Stimulated activated effector memory CD8-positive, alpha-beta T cell treated with anti-CD3 and anti-CD28 coated beads, Interleukin-12 subunit alpha, Interleukin-12 subunit beta, amount 100 ng/mL, for 72 hours (primary cell): ENCODE measurements around the gene KIF16B.

Experiments used
- ATAC-seq: fragments of 150-1000 bp; cut with Tn5 transposase; 2 replicates; pipeline ENCODE4 v1.10.0; 2021
- DNase-seq, 2 donors: peaks; one replicate each; pipeline ENCODE4 v3.0.0; 2021 to 2022; ENCODE audit warnings: low spot score in 2 of 2
- H3K27ac Mint-ChIP-seq: one replicate; pipeline ENCODE4 v1.8.0; 2022; ENCODE audit warnings: mild to moderate bottlenecking, mixed read lengths
- H3K36me3 Mint-ChIP-seq: one replicate; pipeline ENCODE4 v1.8.0; 2022; ENCODE audit warnings: mild to moderate bottlenecking, mixed read lengths
- H3K4me1 Mint-ChIP-seq: one replicate; pipeline ENCODE4 v1.8.0; 2022; ENCODE audit warnings: mixed read lengths
- H3K4me3 Mint-ChIP-seq: one replicate; pipeline ENCODE4 v1.8.0; 2022; ENCODE audit warnings: mild to moderate bottlenecking, mixed read lengths
- H3K9me3 Mint-ChIP-seq: one replicate; pipeline ENCODE4 v1.8.0; 2022; ENCODE audit warnings: mixed read lengths

The KIF16B gene

DNA sequence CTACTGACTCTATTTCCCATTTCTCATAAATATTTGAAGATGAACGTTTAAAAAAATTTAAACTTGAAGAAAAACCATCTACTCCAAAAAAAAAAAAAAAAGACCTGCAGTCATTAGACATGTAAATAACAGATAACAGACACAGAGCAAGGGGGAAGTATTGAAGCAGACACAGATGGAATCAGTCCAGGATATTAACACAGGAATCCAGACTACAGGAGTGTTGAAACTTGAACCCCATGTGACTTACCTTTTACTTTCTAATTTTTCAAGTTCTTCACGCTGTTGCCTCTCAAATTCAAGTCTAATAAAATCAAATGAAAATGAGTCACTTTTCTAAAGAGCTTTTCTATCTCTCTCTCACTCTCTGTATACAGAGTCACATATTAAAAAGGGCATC lies 191.8 kb downstream of the KIF16B start:
- no peak overlapping the region for H3K4me3 Mint-ChIP-seq
- no peak for DNase-seq
- no peaks in the 10 kb centered on the region for H3K4me1 Mint-ChIP-seq
- H3K36me3 Mint-ChIP-seq, result peaks cover 8% of the 10 kb centered on the region
- H3K9me3 Mint-ChIP-seq, result no peaks in the 10 kb centered on the region
- ATAC-seq, result no peak
- no peak overlapping the region for H3K27ac Mint-ChIP-seq

DNA sequence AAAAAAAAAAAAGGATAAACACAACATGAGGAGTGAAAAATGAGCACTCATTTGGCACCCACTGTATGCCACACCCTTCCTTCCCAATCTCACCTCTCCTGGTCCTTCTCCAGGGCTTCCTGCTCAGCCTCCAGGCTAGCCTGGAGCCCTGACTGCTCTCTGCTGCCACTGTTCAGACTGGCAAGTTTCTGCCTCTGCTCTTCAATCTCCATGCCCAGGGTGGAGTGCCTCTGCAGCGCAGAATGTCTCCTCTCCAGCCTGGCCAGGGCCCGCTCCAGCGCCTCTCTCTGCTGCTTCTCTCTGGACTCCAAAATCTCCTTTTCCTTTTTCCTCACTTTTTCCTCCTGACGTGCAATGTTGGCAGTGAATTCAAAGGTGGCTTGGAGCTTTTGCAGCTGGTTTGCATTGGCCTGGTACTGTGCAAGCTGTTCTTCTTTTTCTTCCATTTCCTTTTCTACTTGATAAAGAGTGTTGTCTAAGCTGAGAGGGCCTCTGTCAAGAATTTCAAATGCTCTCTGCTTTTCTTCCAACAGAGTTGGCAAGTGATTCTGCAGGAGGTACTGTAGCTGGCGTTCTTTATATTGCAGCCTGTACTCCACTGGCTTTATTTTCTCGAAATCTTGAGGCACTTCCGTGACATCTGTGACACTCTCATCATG lies 194.4 kb downstream of the KIF16B start:
- Mint-ChIP-seq H3K4me3 (no peak overlapping the region), H3K9me3 (no peaks in the 10 kb centered on the region), H3K4me1 (no peaks in the 10 kb centered on the region), H3K36me3 (peaks cover 8% of the 10 kb centered on the region), H3K27ac (no peak overlapping the region)
- DNase-seq, result no peak
- no peak for ATAC-seq

DNA sequence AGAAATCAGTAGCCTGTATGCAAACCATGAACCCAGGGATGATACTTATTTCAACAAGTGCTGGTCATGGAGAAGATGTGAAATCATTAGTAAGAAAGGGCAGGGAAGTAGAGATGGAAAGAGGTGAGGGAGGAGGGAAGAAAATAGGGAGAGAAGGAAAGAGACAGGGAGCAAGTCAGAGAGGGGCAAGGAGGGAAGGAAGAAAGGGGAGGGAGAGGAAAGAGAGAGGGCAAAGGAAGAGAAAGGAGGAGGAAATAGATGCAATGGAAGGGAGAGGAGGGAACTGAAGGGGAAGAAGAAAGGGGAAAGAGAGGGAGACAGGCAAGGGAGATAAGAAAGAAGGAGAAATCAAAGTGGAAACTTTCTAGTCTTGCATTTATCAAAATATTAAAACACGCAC lies 195.1 kb downstream of the KIF16B start:
- Mint-ChIP-seq H3K9me3 (no peaks in the 10 kb centered on the region), H3K4me1 (no peaks in the 10 kb centered on the region), H3K27ac (no peak overlapping the region), H3K4me3 (no peak overlapping the region), H3K36me3 (peaks cover 8% of the 10 kb centered on the region)
- no peak for ATAC-seq
- no peak for DNase-seq

DNA sequence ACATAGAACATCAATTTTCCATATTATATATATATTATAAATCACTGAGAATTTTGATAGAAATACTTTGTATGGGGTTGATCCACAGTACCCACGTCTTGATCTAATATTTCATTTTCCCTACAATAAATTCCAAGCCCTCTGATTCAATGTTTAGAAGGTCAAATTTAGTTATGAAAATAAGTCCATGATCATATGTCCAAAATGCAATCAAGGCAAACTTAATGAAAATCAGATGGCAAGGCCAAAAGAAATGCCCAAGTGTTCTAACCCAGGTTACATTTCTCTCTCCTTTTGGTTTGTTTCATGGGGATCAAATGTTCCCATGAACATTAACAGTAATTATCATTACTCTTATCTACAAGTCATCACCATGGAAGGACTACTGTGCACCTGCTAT lies 203.8 kb downstream of the KIF16B start:
- Mint-ChIP-seq H3K9me3 (no peaks in the 10 kb centered on the region), H3K4me3 (no peak overlapping the region), H3K27ac (no peak overlapping the region), H3K4me1 (no peaks in the 10 kb centered on the region), H3K36me3 (peaks cover 15% of the 10 kb centered on the region)
- ATAC-seq, result no peak
- DNase-seq, result no peak

DNA sequence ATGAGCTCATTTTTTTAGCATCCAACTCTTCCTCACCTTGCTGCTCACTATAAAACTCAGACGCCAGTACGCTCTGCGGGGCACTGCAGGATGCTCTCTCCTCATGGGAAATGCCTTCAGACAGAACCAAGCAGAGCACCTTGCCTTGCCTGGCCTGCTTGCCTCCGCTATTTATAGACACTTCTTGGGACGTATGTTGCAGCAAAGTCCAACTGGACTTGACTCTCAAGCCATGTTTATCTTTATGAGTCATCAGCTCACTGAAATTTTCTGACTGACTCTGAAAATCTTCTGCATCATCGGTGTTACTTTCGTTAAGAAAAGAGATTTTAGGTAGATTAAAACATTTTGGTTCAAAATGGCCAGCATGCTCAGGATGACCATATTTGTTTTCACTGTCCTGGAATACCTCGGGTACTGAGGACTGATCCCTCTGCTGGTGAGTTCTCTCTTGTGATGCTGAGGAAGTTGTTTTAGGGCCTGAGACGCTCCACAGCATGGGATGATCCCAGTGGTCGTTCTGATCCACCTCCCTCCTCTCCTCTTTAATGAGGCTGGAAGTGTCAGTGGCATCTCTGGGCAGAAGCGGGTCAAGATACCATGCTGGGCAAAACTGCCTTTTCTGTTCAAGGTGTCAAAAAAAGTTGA lies 204.5 kb downstream of the KIF16B start:
- ATAC-seq (no peak), DNase-seq (no peak)
- Mint-ChIP-seq H3K27ac (no peak overlapping the region), H3K4me1 (no peaks in the 10 kb centered on the region), H3K9me3 (no peaks in the 10 kb centered on the region), H3K4me3 (no peak overlapping the region), H3K36me3 (peaks cover 15% of the 10 kb centered on the region)

DNA sequence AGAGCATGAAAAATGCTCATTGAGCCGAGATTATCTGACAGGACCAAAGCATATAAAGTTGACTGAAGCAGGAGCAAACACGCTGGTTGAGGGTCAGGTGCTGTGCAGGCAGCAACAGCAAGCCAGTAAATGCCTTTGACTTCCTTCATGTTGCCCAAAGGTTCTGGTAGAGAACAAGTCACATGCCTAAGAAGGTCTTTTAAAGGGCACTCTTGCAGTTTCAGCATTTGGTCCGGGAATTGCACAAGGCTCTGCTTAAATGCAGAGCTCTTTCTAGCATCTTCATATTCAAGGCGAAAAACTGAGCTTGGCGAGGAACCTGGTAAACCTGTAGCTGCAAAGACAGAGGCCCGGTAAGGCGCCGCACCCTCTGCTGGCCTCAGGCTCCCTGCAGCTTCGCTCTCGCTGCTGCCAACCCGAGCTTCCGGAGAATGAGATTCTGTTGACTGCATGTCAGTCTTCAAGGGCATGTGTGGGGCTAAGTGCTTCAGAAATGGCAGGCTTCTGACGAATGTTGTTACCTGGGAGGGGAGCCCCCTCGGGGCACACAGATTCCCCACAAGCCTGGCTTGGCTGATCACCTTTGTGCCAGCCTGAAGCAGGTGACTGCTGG lies 205.2 kb downstream of the KIF16B start:
- peaks cover 15% of the 10 kb centered on the region for H3K36me3 Mint-ChIP-seq
- H3K9me3 Mint-ChIP-seq, result no peaks in the 10 kb centered on the region
- ATAC-seq (no peak), DNase-seq (no peak)
- no peak overlapping the region for H3K4me3 Mint-ChIP-seq
- H3K4me1 Mint-ChIP-seq, result no peaks in the 10 kb centered on the region
- H3K27ac Mint-ChIP-seq, result no peak overlapping the region

DNA sequence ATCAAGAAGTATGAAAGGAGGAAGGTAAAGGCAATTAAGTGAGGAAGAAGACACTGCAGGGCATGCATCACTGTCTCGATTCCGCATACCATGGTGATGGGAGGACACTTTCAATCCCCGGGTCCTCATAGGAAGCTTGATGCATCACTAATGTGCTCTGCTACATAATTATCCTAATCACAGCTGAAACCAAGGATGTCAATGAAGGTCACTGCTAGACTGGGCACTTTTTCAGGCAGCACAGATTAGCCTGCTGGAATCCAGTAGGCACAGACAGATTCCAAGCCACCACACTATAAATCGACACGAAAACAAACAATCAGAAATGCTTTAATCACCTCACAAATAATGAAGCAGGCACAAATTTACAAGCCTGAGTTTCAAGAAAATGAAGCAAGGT lies 206.7 kb downstream of the KIF16B start:
- H3K27ac Mint-ChIP-seq, result no peak overlapping the region
- peaks cover 15% of the 10 kb centered on the region for H3K36me3 Mint-ChIP-seq
- DNase-seq (no peak), ATAC-seq (no peak)
- H3K4me3 Mint-ChIP-seq, result no peak overlapping the region
- H3K9me3 Mint-ChIP-seq, result no peaks in the 10 kb centered on the region
- no peaks in the 10 kb centered on the region for H3K4me1 Mint-ChIP-seq

DNA sequence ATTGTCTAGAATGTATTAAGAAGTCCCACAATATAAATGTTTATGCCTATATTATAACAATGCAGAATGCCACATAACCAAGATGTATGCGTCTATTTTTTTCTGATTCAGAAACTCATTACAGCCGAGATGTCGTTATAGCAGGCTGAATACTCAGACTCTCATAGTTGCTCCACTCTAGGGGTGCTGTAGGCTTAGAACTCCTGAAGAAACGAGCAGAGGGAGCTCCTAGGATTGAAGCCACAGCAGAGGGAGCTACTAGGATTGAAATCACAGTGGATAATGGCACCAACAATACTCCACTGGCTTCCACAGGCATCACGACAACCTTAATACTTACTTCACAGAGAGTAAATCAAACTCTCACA lies 208.9 kb downstream of the KIF16B start:
- Mint-ChIP-seq H3K4me1 (no peaks in the 10 kb centered on the region), H3K27ac (no peak overlapping the region), H3K36me3 (peaks cover 8% of the 10 kb centered on the region), H3K4me3 (no peak overlapping the region), H3K9me3 (peaks cover under 1% of the 10 kb centered on the region)
- no peak for ATAC-seq
- DNase-seq, result no peak

DNA sequence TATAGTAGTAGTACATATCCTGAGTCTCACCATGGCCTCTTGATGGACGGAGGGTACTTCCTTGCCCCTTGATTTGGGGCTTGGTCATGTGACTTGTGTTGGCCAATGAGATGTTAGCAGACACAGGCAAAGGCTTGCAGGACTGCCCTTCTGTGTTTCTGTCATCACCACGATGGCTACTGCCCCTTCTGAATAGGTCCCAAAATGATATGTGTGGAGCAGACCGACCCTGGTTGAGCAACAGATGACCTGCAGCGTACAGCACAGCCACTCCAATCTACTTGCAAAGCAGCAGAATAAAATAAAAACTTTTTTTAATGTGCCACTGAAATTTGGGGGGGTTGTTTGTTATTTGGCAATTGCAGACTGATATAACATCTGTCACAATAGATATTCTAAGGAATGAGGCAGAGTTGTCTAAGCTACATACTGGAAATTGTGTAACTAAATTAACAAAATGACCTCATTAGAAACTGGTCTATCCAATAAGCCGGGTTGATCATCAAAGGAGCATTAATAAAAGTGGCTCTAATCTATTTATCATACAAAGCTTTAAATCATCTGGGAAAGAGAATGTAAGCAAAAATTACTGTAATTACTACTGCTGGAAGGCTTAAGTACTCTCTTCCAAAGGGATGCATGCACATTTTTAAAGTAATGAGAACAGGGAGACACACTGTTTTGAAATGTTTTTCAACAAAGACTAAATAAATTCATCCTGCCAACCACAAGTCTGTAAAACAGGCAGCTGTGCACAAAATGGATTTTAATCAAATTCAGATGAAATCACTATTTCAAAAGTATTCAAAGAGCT lies 209.5 kb downstream of the KIF16B start:
- H3K36me3 Mint-ChIP-seq, result peaks cover 2% of the 10 kb centered on the region
- no peak for ATAC-seq
- no peak overlapping the region for H3K27ac Mint-ChIP-seq
- H3K9me3 Mint-ChIP-seq, result peaks cover 2% of the 10 kb centered on the region
- no peak overlapping the region for H3K4me3 Mint-ChIP-seq
- H3K4me1 Mint-ChIP-seq, result no peaks in the 10 kb centered on the region
- no peak for DNase-seq

DNA sequence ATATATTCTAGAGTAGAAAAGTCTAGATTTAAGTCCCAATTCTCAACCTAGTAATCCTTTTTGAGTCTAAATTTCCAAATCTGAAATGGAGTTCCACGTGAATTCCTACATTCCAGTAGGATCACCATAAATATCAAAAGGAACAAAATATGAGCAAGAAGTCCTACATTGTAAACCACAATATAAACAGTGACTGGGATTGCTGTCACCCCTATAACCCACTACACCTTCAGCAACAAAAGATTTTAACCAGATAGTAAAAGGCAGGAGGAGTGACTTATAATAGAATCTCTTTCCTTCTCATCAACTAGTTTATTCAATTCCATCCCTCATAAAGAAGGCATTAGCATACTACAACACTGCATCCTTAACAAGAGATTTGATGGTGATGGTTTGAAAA lies 210.6 kb downstream of the KIF16B start:
- peaks cover 2% of the 10 kb centered on the region for H3K9me3 Mint-ChIP-seq
- no peak overlapping the region for H3K4me3 Mint-ChIP-seq
- H3K4me1 Mint-ChIP-seq, result no peaks in the 10 kb centered on the region
- no peaks in the 10 kb centered on the region for H3K36me3 Mint-ChIP-seq
- ATAC-seq (no peak), DNase-seq (no peak)
- no peak overlapping the region for H3K27ac Mint-ChIP-seq

DNA sequence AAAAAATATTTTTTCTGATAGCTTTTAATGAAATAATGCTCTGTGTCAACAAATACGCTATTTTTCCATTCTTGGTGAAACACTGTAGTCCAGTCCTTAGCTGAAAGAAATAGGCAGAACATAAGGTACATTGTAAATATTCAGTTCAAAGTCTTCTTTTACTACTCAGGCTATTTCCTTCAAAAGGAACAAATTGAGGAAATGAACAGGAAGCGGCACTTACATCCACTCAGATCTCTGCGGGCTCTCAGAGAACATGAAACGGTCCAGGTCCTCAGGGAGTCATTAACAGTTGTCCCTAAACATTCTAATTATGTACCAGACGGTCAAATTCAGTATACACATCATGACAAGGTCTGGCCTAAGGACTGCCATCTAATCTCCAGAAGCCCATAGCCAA lies 212.6 kb downstream of the KIF16B start:
- no peaks in the 10 kb centered on the region for H3K36me3 Mint-ChIP-seq
- no peaks in the 10 kb centered on the region for H3K4me1 Mint-ChIP-seq
- DNase-seq (no peak), ATAC-seq (no peak)
- no peak overlapping the region for H3K27ac Mint-ChIP-seq
- no peak overlapping the region for H3K4me3 Mint-ChIP-seq
- peaks cover 2% of the 10 kb centered on the region for H3K9me3 Mint-ChIP-seq

DNA sequence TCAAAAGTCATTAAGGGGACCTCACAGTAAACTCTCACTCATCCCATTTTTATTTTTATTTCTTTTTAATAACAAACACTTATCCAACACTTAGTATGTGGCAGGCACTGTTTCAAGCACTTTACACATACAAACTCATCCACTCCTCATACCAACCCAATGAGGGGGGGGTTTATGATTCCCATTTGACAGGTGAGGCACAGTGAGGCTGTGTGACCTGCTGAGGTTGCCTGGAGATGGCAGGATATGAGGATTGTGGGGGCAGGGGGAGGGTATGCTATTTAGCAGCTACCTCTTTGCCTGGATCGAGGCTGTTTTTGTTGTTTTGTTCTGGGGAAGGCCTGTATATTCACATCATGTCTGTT lies 219.8 kb downstream of the KIF16B start:
- no peak overlapping the region for H3K4me3 Mint-ChIP-seq
- no peaks in the 10 kb centered on the region for H3K4me1 Mint-ChIP-seq
- no peak overlapping the region for H3K27ac Mint-ChIP-seq
- no peaks in the 10 kb centered on the region for H3K36me3 Mint-ChIP-seq
- ATAC-seq (no peak), DNase-seq (no peak)
- no peaks in the 10 kb centered on the region for H3K9me3 Mint-ChIP-seq

DNA sequence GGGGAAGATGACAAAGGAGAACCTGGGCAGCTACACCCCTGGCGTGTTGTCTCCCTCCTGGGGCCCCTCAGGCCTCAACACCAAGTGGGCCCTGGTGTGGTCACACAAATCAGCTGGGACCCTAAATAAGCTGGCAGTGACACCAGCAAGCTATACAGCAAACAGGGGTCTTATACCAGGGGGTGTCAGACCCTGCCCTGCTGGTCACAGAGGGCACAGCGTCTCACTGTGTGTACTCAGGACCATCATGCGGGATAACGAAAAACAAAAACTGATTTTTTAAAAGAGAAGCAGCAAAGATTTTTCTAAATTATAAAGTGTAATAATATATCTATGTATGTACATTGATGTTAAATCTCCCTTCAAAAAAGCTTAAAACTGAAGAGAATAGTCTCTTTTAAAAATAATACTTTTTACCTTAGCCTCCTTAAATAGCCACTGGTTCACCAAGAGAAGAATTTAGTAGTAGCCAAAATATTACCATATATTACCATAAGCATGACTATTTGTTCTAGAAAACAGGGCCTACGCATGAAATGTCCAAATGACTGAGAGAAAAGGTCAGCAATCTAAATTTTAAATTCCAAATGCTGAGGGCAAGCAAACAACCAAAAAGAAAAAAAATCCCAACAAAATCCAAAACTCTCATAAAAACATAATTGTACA lies 220.4 kb downstream of the KIF16B start:
- Mint-ChIP-seq H3K4me1 (no peaks in the 10 kb centered on the region), H3K4me3 (no peak overlapping the region), H3K27ac (no peak overlapping the region), H3K9me3 (no peaks in the 10 kb centered on the region), H3K36me3 (no peaks in the 10 kb centered on the region)
- ATAC-seq (no peak), DNase-seq (no peak)

DNA sequence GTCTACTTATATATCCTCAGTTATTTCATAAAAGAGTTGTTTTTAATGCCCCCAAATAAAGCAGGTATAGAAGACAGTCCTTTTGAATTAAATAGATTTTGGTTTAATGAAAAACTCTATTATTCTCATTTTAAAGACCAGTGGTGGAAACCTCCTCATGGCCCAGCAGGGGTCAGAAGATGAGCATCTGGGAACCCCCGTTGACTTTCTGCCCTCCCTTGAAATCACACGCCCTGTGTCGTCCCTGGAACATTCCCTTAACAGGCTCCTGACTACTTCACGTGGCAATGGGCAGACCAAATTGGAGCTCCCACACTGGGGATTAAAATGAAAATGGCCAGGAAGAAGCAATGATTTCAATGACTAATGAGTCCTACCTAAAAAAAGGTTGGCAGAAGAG lies 220.9 kb downstream of the KIF16B start:
- Mint-ChIP-seq H3K36me3 (no peaks in the 10 kb centered on the region), H3K9me3 (no peaks in the 10 kb centered on the region), H3K4me3 (no peak overlapping the region), H3K27ac (peak overlapping the region; percentile 32), H3K4me1 (no peaks in the 10 kb centered on the region)
- no peak for ATAC-seq
- no peak for DNase-seq

DNA sequence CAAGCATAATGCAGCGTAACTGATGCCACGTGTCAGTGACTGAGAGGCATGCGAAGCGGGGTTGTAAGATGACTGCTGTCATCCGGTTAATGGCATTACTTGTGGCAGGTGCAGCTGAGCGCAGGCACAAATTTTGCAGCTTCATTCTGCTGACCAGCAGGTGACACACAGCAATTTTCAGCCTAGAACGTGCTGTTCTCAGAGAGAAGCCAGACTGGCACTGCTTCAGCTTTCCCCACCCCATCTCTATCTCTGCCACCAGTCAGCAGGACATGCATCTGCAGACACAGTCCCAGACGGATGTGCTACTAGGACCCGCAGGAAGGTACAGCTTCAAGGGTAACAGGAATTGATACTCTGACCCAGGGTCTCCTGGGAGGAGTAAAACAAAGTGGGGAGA lies 221.8 kb downstream of the KIF16B start:
- H3K4me3 Mint-ChIP-seq, result no peak overlapping the region
- peak overlapping the region; percentile 32 for H3K27ac Mint-ChIP-seq
- H3K36me3 Mint-ChIP-seq, result no peaks in the 10 kb centered on the region
- ATAC-seq (no peak), DNase-seq (no peak)
- no peaks in the 10 kb centered on the region for H3K4me1 Mint-ChIP-seq
- H3K9me3 Mint-ChIP-seq, result no peaks in the 10 kb centered on the region
